Right forelimb (tissue), 1 donor: ENCODE measurements around the gene TBL1X.
A peak's percentile ranks its signal among the peaks of the same experiment; 100 is the strongest.

Source experiments
- DNase-seq: peaks from one replicate; pipeline ENCODE4 v3.0.0-alpha.2; 2018

Gene TBL1X

GRCh38 chrX:9635803-9636202 is 170.9 kb downstream of the TBL1X start:
- no peak for DNase-seq

- DNase-seq: no peak
Observed at GRCh38 chrX:9638871-9639270, 174.0 kb downstream of the TBL1X start.

GRCh38 chrX:9642270-9642995 is 177.6 kb downstream of the TBL1X start:
- DNase-seq: no peak

- DNase-seq: no peak
Observed at GRCh38 chrX:9643807-9644206, 178.9 kb downstream of the TBL1X start.

- no peak for DNase-seq
Observed at GRCh38 chrX:9644335-9644734, 179.5 kb downstream of the TBL1X start.

GRCh38 chrX:9646471-9647224 is 181.8 kb downstream of the TBL1X start:
- no peak for DNase-seq

- DNase-seq: peak; percentile 52
Observed at GRCh38 chrX:9647431-9647830, 182.6 kb downstream of the TBL1X start.

GRCh38 chrX:9650091-9650490 is 185.2 kb downstream of the TBL1X start:
- no peak for DNase-seq

- DNase-seq: no peak
Observed at GRCh38 chrX:9651737-9652136, 186.9 kb downstream of the TBL1X start.

- no peak for DNase-seq
Observed at GRCh38 chrX:9654929-9655328, 190.1 kb downstream of the TBL1X start.

- peak; percentile 46 for DNase-seq
Observed at GRCh38 chrX:9656277-9656676, 191.4 kb downstream of the TBL1X start.

- no peak for DNase-seq
Observed at GRCh38 chrX:9656871-9657270, 192.0 kb downstream of the TBL1X start.

GRCh38 chrX:9657590-9658256 is 192.9 kb downstream of the TBL1X start:
- DNase-seq: no peak

- DNase-seq: no peak
Observed at GRCh38 chrX:9658409-9658808, 193.6 kb downstream of the TBL1X start.

GRCh38 chrX:9659571-9660195 is 194.8 kb downstream of the TBL1X start:
- DNase-seq: no peak

- DNase-seq: no peak
Observed at GRCh38 chrX:9662148-9662547, 197.3 kb downstream of the TBL1X start.

- DNase-seq: no peak
Observed at GRCh38 chrX:9663216-9663615, 198.4 kb downstream of the TBL1X start.

- no peak for DNase-seq
Observed at GRCh38 chrX:9664224-9664623, 199.4 kb downstream of the TBL1X start.

- no peak for DNase-seq
Observed at GRCh38 chrX:9665113-9665512, 200.3 kb downstream of the TBL1X start.

- DNase-seq: no peak
Observed at GRCh38 chrX:9668537-9668936, 203.7 kb downstream of the TBL1X start.

- no peak for DNase-seq
Observed at GRCh38 chrX:9670136-9670814, 205.4 kb downstream of the TBL1X start.

GRCh38 chrX:9671998-9672397 is 207.1 kb downstream of the TBL1X start:
- DNase-seq: no peak

GRCh38 chrX:9676306-9676705 is 211.4 kb downstream of the TBL1X start:
- peak; percentile 70 for DNase-seq
